GM19193 (cell line): ENCODE results near the gene SCUBE3.

Source experiments
- POLR2A ChIP-seq: IDR thresholded peaks from 4 replicates; pipeline ENCODE4 v1.6.1; 2011; ENCODE audit not compliant: insufficient read depth, insufficient read length; ENCODE audit errors: extremely low read depth

The SCUBE3 gene

GRCh38 chr6:35288834-35289233 lies 75.1 kb downstream of the SCUBE3 start:
- no peak for TF ChIP-seq POLR2A

DNA sequence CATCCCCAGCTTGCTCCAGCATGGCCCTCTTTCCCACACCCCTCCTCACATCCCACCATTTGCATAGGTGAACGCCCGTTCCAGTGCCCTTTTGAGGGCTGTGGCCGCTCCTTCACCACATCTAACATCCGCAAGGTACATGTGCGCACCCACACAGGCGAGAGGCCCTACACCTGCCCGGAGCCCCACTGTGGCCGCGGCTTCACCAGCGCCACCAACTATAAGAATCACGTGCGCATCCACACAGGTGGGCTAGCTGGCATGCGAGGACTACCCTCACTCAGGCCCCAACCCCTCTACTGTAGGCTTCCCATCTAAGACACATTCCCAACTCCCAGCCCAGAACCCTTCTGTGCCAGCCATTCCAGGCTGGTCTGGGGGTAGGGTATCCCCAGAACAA lies 77.7 kb downstream of the SCUBE3 start:
- TF ChIP-seq POLR2A, result no peak

DNA sequence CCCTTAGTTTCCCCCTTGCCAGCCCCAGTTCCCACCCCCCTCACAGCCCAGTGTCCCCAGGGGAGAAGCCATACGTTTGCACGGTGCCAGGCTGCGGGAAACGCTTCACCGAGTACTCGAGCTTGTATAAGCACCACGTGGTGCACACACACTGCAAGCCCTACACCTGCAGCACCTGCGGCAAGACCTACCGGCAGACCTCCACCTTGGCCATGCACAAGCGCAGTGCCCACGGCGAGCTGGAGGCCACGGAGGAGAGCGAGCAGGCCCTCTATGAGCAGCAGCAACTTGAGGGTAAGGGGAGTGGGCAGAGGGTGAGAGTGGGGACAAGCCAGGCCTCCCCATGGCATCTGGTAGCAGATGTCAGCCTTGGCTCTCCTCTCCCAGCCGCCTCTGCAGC lies 78.7 kb downstream of the SCUBE3 start:
- no peak for TF ChIP-seq POLR2A

- no peak for TF ChIP-seq POLR2A
These were observed 79.9 kb downstream of the SCUBE3 start for GRCh38 chr6:35293681-35294080.

DNA sequence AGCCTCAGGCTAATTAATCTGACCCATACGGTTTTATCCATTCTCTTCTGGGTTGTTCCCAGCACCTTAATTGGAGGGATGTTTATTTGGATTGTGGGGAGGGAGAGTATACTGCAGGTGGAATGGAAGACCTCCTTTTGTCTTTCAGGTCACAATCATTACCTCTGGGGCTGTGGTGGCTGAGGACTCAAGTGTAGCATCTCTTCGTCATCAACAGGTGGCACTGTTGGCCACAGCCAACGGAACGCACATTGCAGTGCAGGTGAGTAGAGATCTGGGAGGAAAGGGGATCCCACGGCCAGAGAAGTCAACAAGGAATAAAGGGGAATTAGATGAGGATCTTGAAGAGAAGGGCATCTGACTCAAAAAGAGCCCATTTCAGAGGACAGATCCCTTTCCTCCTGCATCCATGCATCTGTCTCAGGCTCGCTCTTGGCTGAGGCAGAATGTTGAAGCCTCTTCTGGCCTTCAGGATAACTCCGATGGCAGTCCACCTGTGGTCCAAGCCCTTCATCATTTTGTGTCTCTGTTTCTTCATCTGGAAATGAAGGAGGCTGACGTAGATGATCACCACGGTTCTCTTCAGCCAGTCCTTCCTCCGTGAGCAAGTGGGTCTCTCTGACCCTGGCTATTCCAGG lies 80.7 kb downstream of the SCUBE3 start:
- TF ChIP-seq POLR2A, result no peak

DNA sequence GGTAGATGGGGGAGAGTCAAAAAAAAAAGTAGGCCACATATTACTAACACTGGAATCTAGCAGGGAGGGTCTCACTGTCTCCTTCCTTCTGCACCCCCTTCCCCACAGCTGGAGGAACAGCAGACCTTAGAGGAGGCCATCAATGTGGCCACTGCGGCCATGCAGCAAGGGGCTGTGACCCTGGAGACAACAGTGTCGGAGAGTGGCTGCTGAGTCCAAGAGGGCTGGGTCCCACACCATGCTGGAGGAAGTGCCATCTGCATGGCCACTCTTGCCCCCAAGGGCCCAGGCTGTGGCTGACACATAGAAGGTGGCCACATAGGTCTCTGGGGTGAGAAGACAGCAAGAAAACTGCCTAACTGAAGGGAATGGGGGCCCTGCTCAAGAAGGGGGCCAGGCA lies 81.3 kb downstream of the SCUBE3 start:
- TF ChIP-seq POLR2A, result no peak

DNA sequence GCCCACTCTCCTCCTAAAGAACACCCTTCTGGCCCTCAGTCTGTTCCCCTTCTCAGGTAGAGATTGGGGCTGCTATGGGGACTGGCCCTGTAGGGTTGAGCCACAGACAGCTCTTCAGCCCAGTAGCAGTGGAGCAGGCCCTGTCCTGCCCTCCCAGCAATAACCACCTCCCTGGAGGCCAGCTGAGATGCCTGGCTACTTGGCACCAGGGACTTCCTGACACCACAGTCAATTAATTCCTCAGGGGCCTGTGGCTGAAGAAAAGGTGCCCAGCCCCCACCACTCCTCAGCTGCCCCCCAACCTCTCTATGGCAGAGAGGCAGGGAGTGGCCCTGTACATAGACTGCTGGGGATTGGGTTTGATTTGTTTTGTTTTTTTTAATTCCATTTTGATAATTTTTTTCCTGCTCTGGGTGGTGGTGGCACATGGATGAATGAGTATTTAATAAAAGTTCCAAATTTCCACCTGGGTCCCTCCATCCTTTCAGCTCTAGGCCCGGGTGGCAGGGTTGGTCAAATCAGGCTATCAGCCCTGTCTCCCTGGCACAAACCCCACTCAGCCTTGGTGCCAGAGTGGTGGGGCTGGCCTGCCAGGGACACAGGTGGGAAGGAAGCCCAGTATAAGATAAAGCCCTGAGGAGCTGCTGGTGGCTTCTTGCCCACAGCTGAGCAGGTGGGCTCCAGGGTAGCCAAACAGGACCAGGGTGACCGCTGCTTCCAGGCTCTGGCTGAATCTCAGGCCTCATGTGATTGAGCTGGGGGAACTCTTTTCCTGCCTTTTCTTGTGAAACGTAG lies 82.0 kb downstream of the SCUBE3 start:
- TF ChIP-seq POLR2A, result no peak

DNA sequence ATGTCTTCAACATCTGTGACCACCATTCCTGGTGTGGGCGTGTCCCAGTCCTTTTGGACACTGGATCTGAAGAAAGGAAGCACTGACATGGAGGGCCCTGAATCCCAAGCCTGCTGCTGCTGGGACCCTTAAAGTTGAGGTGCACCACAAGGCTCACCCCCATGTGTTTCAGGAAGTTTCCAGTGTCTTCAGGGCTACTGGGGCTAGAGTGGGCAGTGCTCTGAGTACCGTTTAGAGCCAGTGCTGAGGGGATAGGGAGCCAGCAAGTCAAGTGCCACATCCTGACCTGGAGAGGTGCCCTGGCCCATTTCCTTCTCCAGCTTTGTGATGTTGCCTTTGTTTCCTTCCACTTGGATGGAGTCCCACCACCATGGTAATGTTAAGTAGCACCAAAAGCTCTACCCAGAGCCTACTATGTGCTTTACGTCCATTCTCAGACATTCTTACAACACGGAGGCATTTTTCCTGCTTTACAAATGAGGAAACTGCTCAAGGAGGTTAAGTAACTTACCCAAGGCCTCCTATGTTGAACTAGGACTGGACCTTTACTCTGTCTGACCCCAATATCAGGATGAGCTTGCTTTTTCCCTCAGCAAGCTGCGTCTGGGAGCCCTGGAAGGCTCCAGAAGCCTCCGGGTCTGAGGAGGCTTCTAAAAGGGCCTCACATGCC lies 83.3 kb downstream of the SCUBE3 start:
- TF ChIP-seq POLR2A, result no peak

DNA sequence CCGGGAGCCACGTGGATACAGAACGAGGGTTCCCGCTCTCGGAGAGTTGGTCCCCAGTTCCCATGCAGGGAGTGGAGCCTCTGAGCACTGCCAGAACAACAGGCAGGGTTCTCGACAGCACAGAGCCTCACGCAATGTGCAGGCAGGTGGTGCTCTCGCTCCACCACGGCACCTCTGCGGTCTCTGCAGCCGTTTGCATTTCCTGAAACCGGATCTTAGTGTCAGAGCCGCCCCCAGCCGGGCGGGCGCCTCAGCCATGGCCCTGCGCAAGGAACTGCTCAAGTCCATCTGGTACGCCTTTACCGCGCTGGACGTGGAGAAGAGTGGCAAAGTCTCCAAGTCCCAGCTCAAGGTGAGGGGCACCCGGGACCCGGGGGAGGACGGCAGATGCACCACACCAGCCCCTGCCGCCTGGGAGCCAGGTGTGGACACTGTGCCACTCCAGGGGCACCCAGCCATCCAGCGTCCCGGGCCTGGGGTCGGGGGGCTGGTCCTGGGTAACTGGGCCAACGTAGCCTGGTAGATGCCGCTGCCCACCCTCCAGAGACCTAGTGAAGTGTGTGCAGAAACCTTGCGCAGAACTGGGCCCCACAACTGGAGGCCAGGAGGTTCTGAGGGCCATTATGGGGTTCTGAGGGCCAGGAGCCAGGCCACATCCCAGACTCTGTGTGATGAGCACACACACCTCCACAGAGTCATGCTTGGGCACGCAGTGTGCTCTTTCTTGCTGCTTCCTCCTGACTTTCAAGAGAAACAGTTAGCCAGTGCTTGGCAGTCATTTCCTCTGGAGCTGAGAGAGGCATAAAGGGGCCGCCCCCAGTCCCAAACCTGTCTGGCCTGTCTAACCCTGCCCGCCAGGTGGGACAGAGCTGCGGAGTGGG lies 84.1 kb downstream of the SCUBE3 start, which contains the start of gene DEF6:
Gene DEF6, plus strand, starts transcription at position 218 of the 881 bp plus-strand sequence. Its CDS starts 39 bp downstream, at position 257.
- TF ChIP-seq POLR2A, result peak; percentile 64

DNA sequence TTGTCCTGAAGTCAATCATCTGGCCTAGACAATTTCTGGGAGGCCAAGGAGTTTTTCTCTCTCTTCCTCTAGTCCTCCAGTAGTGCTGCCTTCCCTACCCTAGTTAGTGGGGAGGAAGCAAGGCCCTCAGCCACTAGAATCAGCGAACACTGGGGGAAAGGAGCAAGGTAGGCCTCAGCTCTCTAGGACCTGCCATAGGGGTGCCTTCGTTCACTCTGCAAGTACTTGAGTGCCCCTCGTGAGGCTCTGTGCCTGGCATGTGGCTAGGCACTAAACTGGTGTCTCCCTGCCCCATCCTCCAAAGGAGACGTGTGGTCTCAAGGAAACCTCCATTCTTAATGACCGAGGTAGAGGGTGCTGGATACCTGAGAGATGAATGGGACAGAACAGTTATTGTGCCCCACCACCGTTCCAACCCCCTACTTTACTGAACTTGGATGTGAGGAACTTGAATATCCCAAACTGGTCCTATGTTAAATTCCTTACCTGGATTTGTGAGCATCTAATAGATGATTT lies 84.9 kb downstream of the SCUBE3 start:
- no peak for TF ChIP-seq POLR2A

- TF ChIP-seq POLR2A, result no peak
These were observed 85.9 kb downstream of the SCUBE3 start for GRCh38 chr6:35299674-35300073.

GRCh38 chr6:35300848-35301247 lies 87.1 kb downstream of the SCUBE3 start:
- no peak for TF ChIP-seq POLR2A
